Measurements from ENCODE around the gene LTB.

GRCh38 chr6:31579546-31580437, 2.4 kb downstream of the LTB start:
- TF ChIP-seq POLR2A (IDR thresholded peaks at IDR 0.05; ENCODE audit: insufficient read depth in 1 of 2, low read depth in 2 of 2, low read length in 2 of 2) (no peak), CC2D1A (CRISPR knock-in tag; IDR thresholded peaks at IDR 0.05) (no peak), CHD2 (IDR thresholded peaks at IDR 0.05; ENCODE audit: low read depth, low read length) (no peak), ZNF121 (CRISPR knock-in tag; IDR thresholded peaks at IDR 0.05) (no peak), ELF3 (CRISPR knock-in tag; IDR thresholded peaks at IDR 0.05) (no peak), ZNF354B (CRISPR knock-in tag; IDR thresholded peaks at IDR 0.05) (no peak)
- TF ChIP-seq, protein P1, sequence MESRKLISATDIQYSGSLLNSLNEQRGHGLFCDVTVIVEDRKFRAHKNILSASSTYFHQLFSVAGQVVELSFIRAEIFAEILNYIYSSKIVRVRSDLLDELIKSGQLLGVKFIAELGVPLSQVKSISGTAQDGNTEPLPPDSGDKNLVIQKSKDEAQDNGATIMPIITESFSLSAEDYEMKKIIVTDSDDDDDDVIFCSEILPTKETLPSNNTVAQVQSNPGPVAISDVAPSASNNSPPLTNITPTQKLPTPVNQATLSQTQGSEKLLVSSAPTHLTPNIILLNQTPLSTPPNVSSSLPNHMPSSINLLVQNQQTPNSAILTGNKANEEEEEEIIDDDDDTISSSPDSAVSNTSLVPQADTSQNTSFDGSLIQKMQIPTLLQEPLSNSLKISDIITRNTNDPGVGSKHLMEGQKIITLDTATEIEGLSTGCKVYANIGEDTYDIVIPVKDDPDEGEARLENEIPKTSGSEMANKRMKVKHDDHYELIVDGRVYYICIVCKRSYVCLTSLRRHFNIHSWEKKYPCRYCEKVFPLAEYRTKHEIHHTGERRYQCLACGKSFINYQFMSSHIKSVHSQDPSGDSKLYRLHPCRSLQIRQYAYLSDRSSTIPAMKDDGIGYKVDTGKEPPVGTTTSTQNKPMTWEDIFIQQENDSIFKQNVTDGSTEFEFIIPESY (CRISPR knock-in tag; IDR thresholded peaks at IDR 0.05), result no peak
- TF ChIP-seq, protein P2, sequence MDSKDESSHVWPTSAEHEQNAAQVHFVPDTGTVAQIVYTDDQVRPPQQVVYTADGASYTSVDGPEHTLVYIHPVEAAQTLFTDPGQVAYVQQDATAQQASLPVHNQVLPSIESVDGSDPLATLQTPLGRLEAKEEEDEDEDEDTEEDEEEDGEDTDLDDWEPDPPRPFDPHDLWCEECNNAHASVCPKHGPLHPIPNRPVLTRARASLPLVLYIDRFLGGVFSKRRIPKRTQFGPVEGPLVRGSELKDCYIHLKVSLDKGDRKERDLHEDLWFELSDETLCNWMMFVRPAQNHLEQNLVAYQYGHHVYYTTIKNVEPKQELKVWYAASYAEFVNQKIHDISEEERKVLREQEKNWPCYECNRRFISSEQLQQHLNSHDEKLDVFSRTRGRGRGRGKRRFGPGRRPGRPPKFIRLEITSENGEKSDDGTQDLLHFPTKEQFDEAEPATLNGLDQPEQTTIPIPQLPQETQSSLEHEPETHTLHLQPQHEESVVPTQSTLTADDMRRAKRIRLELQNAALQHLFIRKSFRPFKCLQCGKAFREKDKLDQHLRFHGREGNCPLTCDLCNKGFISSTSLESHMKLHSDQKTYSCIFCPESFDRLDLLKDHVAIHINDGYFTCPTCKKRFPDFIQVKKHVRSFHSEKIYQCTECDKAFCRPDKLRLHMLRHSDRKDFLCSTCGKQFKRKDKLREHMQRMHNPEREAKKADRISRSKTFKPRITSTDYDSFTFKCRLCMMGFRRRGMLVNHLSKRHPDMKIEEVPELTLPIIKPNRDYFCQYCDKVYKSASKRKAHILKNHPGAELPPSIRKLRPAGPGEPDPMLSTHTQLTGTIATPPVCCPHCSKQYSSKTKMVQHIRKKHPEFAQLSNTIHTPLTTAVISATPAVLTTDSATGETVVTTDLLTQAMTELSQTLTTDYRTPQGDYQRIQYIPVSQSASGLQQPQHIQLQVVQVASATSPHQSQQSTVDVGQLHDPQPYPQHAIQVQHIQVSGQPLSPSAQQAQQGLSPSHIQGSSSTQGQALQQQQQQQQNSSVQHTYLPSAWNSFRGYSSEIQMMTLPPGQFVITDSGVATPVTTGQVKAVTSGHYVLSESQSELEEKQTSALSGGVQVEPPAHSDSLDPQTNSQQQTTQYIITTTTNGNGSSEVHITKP (CRISPR knock-in tag; IDR thresholded peaks at IDR 0.05; ENCODE audit: low read depth), result no peak
- TF ChIP-seq, protein P3, sequence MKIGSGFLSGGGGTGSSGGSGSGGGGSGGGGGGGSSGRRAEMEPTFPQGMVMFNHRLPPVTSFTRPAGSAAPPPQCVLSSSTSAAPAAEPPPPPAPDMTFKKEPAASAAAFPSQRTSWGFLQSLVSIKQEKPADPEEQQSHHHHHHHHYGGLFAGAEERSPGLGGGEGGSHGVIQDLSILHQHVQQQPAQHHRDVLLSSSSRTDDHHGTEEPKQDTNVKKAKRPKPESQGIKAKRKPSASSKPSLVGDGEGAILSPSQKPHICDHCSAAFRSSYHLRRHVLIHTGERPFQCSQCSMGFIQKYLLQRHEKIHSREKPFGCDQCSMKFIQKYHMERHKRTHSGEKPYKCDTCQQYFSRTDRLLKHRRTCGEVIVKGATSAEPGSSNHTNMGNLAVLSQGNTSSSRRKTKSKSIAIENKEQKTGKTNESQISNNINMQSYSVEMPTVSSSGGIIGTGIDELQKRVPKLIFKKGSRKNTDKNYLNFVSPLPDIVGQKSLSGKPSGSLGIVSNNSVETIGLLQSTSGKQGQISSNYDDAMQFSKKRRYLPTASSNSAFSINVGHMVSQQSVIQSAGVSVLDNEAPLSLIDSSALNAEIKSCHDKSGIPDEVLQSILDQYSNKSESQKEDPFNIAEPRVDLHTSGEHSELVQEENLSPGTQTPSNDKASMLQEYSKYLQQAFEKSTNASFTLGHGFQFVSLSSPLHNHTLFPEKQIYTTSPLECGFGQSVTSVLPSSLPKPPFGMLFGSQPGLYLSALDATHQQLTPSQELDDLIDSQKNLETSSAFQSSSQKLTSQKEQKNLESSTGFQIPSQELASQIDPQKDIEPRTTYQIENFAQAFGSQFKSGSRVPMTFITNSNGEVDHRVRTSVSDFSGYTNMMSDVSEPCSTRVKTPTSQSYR (CRISPR knock-in tag; IDR thresholded peaks at IDR 0.05; ENCODE audit: borderline replicate concordance), result no peak
